Activated CD8-positive, alpha-beta memory T cell treated with anti-CD3 and anti-CD28 coated beads, Interleukin-2, amount 50 U/mL, for 24 hours (primary cell): ENCODE data around the gene SRGAP2B.
"Not testable (repeated sequence)": the region's sequence is repeated elsewhere in the genome, so short reads cannot be mapped to it uniquely, and the experiment has no call there.

Experiments used
- DNase-seq: peaks from one replicate; pipeline ENCODE4 v3.0.0-alpha.2; 2020; ENCODE audit errors: extremely low read depth

SRGAP2B gene

DNA sequence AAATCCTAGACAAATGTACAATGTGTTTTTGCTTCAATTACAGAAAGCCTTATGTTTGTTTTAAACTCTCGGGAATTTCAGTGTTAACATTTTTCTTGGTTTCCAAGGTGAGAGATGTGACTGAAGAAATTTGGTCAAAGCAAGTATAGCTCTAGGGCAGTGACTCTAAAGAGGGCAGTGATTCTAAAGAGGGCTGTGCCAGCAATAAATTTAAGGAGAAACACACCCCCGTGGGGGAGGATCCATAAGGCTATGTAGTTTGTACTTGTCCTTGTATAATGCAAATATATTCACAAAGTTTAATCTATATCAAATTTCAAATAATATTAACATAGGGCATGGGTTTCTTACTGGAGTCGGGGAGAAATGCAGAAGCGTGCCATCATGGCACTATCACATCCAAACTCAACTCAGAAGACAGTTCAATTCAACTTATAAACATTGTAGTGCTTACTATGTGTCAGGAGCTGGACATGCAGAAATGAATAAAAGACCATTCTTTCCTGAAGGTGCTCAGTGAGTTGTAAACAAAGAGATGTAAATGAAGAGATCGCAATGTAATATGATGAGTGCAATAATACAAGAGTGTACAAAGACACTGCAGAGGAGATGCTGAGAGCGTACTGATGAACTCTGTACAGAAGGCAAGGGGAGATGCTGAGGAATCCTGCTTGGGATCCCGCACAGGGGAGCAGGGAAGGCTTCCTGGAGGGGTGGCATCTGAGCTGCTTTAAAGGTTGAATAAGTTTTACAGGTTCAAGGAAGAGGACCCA, 12.5 kb downstream of the SRGAP2B start:
- not testable (repeated sequence) for DNase-seq

- not testable (repeated sequence) for DNase-seq
Measured at GRCh38 chr1:145080193-145080592, 14.9 kb downstream of the SRGAP2B start.

DNA sequence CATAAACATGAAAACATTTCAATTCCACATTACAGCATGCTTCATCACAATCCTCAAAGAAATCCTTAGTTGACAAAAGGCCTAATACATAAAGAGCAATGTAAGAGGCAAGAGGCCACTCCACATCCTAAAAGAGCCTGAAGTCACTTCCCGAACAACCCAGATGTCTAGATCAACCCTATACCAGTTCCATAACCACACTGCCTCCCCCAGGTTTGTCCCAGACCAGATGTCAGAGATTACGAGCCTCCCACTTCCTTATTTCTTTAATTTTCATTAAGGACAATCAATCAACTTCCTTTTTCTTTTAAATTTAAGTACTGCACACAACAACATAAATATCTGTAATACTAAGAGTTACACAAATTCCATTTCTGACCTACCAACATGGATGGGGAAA, 15.4 kb downstream of the SRGAP2B start:
- DNase-seq: not testable (repeated sequence)

- not testable (repeated sequence) for DNase-seq
Measured at GRCh38 chr1:145078787-145079370, 16.2 kb downstream of the SRGAP2B start.

DNA sequence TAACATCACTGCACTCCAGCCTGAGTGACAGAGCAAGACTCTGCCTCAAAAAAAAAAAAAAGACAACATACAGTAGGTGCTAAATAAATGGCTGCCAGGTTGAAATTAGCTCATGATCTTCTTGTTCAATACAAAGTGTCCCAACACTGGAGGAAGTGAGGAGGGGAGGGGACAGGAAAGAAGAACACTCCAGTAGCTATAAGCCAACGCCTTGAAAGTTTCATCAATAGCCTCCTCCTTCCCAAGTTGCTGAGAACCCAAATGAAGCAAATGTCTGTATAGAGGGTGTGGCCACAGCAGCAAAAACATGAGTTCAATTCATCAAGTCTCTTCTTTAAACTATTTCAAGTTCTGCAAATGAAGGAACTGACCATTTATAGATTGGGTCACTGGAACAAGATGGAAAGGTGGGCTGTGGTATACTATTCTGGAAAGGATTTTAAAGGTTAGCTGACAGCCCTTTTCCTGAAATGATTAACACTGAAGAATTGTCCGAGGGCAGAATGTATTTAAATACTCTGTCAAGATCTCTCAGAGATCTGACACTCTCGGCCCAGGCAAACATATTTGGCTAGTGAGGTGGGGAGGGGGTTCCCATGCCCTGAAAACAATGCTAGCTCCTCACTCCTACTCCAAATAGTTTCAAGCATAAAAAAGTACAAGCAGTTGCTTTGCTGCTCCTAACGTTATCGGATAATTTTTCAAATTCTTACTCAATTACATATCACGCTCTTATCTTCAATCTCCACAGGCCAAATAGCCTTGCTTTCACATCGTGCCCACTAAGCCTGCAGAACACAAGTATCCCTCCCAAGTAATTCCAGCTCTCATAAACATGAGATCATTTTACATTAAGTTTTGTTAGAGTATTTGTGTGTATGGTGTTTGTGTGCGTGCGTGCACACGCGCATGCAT, 17.0 kb downstream of the SRGAP2B start:
- DNase-seq: not testable (repeated sequence)

DNA sequence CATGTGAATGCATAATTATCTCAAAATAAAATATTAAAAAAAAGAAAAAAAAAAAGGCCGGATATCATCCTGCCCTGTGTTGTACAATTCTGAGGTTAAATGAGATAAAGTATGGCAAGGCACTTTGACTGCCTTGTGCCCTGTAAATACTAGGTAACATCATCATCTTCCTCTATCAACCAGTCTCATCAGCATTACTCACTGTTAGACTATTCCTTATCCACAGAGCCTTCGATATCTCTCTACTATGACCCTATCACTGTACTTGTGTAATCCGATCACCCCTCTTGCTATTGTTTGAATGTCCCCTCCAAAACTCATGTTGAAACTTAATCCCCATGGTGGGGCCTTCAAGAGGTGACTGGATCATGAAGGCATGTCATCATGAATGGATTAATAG, 18.3 kb downstream of the SRGAP2B start:
- DNase-seq: not testable (repeated sequence)

- DNase-seq: not testable (repeated sequence)
Measured at GRCh38 chr1:145074021-145074559, 21.0 kb downstream of the SRGAP2B start.

DNA sequence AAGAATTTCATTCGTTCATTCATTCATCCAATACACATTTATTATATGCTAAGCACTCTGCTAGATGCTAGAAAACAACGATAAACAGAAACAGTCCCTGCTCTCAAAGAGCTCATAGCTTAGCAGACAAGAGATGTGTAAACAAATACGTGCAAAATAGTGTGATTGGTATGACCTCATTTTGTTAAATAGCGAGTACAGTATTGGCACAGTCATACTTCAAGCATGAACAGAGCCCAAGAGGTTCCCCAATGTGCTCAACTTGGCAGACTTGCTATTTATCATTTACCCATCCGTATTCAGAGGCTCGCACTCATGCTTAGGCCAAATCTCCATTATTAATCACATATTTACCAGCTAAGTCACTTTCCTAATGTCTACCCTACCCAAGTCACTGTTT, 23.6 kb downstream of the SRGAP2B start:
- not testable (repeated sequence) for DNase-seq

GRCh38 chr1:145066486-145066885, 28.6 kb downstream of the SRGAP2B start:
- DNase-seq: not testable (repeated sequence)

DNA sequence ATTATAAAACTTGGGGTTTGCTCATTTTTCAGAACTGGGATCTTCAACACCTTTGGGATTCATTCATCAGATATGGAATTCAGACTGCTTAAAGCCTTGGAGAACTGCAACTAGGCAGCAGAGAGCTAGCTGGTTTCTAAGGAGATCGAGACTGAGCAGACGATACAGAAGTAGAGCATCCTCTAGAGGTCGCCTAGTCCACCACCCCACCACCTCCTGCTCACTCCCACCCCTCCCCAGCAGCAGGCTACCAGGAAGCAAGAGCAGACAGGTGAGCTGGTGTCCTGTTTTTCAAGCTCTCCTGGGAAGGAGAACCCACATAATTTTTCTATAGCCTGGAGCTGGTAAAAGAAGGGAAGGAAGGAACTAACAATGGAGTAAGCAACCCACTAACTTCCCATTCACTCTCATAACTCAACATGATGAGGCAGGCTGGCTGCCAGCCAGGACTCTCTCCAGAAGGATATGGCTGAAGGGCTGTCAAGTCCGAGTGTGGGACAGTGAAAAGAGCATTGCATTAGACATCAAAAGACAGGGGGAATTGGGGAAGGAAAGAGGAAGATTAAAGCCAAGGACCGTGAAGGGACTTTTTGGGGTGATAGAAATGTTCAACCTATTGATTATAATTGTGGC, 29.8 kb downstream of the SRGAP2B start:
- DNase-seq: not testable (repeated sequence)

DNA sequence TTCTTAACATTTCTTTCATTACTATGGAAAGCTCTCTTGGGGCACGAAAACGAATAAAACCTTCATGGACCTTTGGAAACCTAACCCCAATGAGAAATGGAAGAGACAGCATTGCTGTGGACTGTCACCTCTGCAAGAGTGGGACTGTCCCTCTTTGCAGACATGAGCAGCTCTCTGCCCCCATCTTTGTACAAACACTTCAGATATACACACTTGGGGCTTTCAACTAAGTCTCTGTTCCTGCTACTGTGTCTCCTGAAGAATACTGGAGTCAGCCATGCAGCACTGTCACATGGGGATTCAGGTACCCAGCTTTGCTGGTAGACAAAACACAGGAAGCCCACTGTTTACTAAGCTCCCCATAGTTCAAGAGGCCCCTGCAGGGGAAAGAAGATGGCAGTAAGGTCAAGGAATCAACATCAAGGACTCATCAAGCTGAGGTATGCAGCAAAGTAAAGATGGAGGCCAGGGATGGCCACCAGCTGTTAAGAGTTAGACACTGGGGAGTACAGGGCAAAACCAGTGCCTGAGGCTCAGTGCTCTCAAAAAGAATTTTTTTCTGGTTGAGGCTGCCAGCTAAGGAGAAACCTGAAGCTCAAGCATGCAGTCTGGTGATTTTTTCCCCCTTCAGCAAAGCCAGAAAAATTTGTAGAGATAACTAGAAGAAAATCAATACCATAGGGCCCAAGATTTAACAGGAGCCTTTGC, 31.0 kb downstream of the SRGAP2B start:
- DNase-seq: not testable (repeated sequence)

- not testable (repeated sequence) for DNase-seq
Measured at GRCh38 chr1:145063285-145063684, 31.8 kb downstream of the SRGAP2B start.

GRCh38 chr1:145058184-145058583, 36.9 kb downstream of the SRGAP2B start:
- not testable (repeated sequence) for DNase-seq

DNA sequence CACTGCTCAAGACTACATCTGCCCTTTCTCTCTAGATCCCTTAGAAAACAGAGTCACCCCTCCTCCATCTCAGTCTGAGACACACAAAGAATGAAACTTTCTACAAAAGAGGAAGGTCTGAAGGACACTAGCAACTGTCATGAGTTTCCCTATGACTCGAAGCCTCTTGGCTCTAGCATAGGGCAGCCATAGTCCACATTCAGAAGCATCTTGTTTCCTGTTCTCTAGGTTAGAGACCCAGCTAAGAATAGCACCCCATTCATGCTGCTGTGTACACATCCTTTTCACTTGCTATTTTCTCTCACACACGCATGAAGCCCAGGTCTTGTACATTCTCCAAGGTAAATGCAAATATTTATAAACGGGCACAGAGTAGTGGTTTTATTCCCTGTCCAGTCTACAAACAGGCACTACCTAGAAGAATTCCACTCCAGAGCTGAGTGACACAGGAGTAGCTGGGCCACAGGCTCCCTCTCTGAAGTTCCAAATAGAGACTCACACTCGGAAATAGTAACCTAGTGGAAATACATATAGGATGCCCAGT, 39.8 kb downstream of the SRGAP2B start:
- DNase-seq: not testable (repeated sequence)

DNA sequence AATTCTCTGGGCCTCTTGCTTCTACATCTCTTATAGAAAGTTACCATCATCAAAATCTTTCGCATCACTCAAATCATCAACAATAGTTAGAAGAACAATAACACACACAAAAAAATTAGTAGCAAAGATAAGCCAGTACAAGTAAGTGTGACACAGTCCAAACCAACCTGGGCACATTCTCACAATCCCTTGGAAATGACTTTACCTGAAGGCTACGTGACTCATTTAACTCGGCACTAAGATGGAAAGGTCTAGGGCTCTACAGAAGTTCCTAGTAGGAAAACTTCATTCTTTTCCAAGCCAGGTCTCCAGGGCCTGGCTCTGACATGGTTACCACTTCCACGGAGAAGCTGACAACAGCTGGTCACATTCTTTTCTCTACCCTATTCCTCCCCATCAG, 41.7 kb downstream of the SRGAP2B start:
- not testable (repeated sequence) for DNase-seq

GRCh38 chr1:145052019-145052776, 42.9 kb downstream of the SRGAP2B start:
- not testable (repeated sequence) for DNase-seq

- DNase-seq: not testable (repeated sequence)
Measured at GRCh38 chr1:145048181-145048856, 46.8 kb downstream of the SRGAP2B start.

DNA sequence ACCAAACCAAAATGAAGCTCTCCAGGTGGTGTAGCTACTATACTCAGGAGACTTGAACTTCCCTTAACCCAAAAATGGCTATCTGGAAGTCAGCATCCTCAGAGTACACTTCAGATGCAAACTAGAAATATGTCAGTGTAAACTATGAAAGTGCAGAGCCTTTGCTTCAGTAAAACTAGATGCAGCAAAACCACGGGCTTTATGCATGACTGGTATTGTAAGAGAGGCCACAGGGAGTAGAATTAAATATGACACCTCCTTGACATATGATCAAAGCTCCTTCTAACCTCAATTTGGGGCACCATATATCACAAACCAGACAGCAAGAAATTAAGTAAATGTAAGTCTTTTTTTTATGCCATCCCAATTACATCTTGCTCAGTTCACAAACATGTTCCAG, 47.6 kb downstream of the SRGAP2B start:
- DNase-seq: not testable (repeated sequence)
